ENCODE measurements around the gene LEFTY1. TPM values are rescaled to one million over a fixed set of nuclear protein-coding genes. Genes with fewer than 3 reads are reported as not detected.

Gene LEFTY1
- total and polyA plus RNA-seq, 2 experiments from 2014 or later, result 3.9 to 5.8 TPM

DNA sequence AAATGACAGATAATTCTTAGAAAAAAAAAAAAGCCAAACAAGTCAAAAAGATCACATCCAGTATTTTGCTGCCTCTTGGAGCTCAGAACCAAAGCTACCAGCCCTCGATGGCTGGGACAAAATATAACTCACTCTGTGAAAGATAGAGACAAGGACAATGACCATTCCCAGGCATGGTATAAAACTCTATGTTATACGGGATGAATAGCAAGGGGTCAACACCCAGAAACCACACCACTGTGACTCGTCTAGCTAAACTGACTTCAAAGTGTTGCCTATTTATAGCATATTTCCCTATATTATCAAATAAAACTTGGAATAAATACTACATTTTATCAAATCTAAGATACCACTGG lies 16.9 kb downstream of the LEFTY1 start:
- 81% methylated on average over 3 of the region's 3 CpGs for WGBS (ENCODE audit: low lambda C conversion rate, missing lambda C conversion rate)
- TF ChIP-seq, protein P1, sequence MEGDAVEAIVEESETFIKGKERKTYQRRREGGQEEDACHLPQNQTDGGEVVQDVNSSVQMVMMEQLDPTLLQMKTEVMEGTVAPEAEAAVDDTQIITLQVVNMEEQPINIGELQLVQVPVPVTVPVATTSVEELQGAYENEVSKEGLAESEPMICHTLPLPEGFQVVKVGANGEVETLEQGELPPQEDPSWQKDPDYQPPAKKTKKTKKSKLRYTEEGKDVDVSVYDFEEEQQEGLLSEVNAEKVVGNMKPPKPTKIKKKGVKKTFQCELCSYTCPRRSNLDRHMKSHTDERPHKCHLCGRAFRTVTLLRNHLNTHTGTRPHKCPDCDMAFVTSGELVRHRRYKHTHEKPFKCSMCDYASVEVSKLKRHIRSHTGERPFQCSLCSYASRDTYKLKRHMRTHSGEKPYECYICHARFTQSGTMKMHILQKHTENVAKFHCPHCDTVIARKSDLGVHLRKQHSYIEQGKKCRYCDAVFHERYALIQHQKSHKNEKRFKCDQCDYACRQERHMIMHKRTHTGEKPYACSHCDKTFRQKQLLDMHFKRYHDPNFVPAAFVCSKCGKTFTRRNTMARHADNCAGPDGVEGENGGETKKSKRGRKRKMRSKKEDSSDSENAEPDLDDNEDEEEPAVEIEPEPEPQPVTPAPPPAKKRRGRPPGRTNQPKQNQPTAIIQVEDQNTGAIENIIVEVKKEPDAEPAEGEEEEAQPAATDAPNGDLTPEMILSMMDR (IDR thresholded peaks at IDR 0.05; ENCODE audit: poor library complexity), result no peak
- TF ChIP-seq EZH2phosphoT487 (IDR thresholded peaks at IDR 0.05; ENCODE audit: low read depth, severe bottlenecking, unreplicated experiment), result no peak
- TF ChIP-seq EZH2 (IDR thresholded peaks at IDR 0.05; ENCODE audit: borderline replicate concordance), result no peak
- no peak overlapping the region for H2AFZ ChIP-seq
- peaks cover 24% of the 10 kb centered on the region for H3K4me1 ChIP-seq (ENCODE audit: insufficient read depth)
- no peak for DNase-seq (ENCODE audit: low spot score)
- H3K36me3 ChIP-seq (replicated peaks; ENCODE audit: insufficient read depth, low read depth), result no peaks in the 10 kb centered on the region
- peaks cover 19% of the 10 kb centered on the region for H3K79me2 ChIP-seq
- no peaks in the 10 kb centered on the region for H3K9me2 ChIP-seq (replicated peaks; ENCODE audit: insufficient read depth)
- peak overlapping the region; percentile 21 for H3K4me2 ChIP-seq
- no peaks in the 10 kb centered on the region for H4K20me1 ChIP-seq (ENCODE audit: insufficient read depth, poor library complexity, severe bottlenecking)
- no peaks in the 10 kb centered on the region for H3K27me3 ChIP-seq
- H3K27ac ChIP-seq, result peak overlapping the region; percentile 31
- no peak overlapping the region for H3K4me3 ChIP-seq
- no peaks in the 10 kb centered on the region for H3K9me3 ChIP-seq (ENCODE audit: low read depth)

DNA sequence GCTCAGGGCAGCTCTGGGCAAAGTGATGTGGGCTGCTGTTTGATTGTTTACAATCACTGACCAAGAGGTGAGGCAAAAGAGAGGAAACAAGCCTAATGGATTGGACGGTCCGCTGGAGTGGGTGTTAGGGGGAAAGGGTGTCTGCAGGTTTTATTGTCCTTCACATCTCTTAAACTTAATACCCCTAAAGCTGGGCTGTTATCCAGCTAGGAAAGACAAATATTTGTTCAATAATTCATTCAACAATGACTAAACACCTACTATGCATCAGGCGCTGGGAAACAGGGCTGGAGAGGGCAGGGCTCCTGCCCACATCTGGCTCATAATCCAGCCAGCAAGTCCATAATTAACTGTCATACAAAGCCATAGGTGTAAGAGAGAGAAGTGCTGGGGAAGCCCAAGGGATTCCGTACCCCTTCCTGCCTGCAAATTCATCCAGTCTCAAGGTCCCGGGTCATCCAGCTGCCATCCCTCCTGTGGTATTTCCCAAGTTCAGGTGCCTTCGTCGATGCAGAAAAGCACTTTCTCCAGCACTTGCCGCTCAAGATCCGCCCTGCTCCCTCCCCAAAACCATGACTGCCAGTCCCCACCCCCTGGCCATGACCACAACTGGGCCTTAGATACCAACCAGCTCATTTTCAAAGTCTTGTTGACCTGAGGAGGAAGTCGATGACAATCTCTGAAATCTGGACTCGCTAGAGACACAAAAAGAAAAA lies 17.4 kb downstream of the LEFTY1 start:
- no peak for DNase-seq (ENCODE audit: low spot score)

DNA sequence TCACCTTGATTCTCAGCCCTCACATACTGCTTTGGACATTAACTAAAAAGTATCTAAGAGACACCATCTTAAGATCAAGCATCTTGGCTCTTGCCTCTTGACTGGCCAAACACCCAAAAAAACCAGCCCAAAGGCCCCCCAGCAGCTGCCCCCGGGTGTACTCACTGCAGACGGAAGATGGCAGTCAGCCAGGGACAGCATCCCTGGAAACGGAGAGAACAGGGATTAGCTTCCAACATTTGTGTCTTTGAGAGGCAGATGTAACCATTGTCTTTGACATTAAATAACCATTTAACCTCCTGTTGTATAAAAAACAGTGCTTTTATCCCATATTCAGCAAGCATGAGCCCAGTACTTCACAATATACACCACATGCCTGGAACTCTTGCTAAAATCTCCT lies 18.0 kb downstream of the LEFTY1 start:
- WGBS (ENCODE audit: low lambda C conversion rate, missing lambda C conversion rate), result 38% methylated on average over 3 of the region's 3 CpGs
- no peak overlapping the region for H3K4me3 ChIP-seq
- H3K27me3 ChIP-seq, result no peaks in the 10 kb centered on the region
- no peak overlapping the region for H3K27ac ChIP-seq
- no peaks in the 10 kb centered on the region for H3K9me3 ChIP-seq (ENCODE audit: low read depth)
- H3K36me3 ChIP-seq (replicated peaks; ENCODE audit: insufficient read depth, low read depth), result no peaks in the 10 kb centered on the region
- H3K9me2 ChIP-seq (replicated peaks; ENCODE audit: insufficient read depth), result no peaks in the 10 kb centered on the region
- TF ChIP-seq, protein P1 (IDR thresholded peaks at IDR 0.05; ENCODE audit: poor library complexity), result no peak
- no peak for TF ChIP-seq EZH2 (IDR thresholded peaks at IDR 0.05; ENCODE audit: borderline replicate concordance)
- no peak for TF ChIP-seq EZH2phosphoT487 (IDR thresholded peaks at IDR 0.05; ENCODE audit: low read depth, severe bottlenecking, unreplicated experiment)
- DNase-seq (ENCODE audit: low spot score), result no peak
- H3K4me2 ChIP-seq, result no peak overlapping the region
- peaks cover 29% of the 10 kb centered on the region for H3K4me1 ChIP-seq (ENCODE audit: insufficient read depth)
- peaks cover 14% of the 10 kb centered on the region for H3K79me2 ChIP-seq
- no peak overlapping the region for H2AFZ ChIP-seq
- H4K20me1 ChIP-seq (ENCODE audit: insufficient read depth, poor library complexity, severe bottlenecking), result no peaks in the 10 kb centered on the region

More for the DNA sequence above, 17.4 kb downstream of the LEFTY1 start:
- Histone ChIP-seq H3K9me3 (ENCODE audit: low read depth) (no peaks in the 10 kb centered on the region), H3K4me3 (no peak overlapping the region), H3K79me2 (peaks cover 14% of the 10 kb centered on the region), H3K4me1 (ENCODE audit: insufficient read depth) (peaks cover 24% of the 10 kb centered on the region), H3K4me2 (peak overlapping the region; percentile 21), H2AFZ (no peak overlapping the region), H3K36me3 (replicated peaks; ENCODE audit: insufficient read depth, low read depth) (no peaks in the 10 kb centered on the region), H3K27ac (peak overlapping the region; percentile 31), H3K27me3 (no peaks in the 10 kb centered on the region), H4K20me1 (ENCODE audit: insufficient read depth, poor library complexity, severe bottlenecking) (no peaks in the 10 kb centered on the region), H3K9me2 (replicated peaks; ENCODE audit: insufficient read depth) (no peaks in the 10 kb centered on the region)
- TF ChIP-seq, protein P1 (IDR thresholded peaks at IDR 0.05; ENCODE audit: poor library complexity), result no peak
- TF ChIP-seq EZH2phosphoT487 (IDR thresholded peaks at IDR 0.05; ENCODE audit: low read depth, severe bottlenecking, unreplicated experiment), result no peak
- no peak for TF ChIP-seq EZH2 (IDR thresholded peaks at IDR 0.05; ENCODE audit: borderline replicate concordance)
- WGBS (ENCODE audit: low lambda C conversion rate, missing lambda C conversion rate), result 63% methylated on average over 11 of the region's 11 CpGs

Data from hepatocyte (in vitro differentiated cells).